Measurements from ENCODE around the gene TSNAXIP1.

GRCh38 chr16:67844497-67844896 lies 37.8 kb downstream of the TSNAXIP1 start:
- TF ChIP-seq, protein P1, sequence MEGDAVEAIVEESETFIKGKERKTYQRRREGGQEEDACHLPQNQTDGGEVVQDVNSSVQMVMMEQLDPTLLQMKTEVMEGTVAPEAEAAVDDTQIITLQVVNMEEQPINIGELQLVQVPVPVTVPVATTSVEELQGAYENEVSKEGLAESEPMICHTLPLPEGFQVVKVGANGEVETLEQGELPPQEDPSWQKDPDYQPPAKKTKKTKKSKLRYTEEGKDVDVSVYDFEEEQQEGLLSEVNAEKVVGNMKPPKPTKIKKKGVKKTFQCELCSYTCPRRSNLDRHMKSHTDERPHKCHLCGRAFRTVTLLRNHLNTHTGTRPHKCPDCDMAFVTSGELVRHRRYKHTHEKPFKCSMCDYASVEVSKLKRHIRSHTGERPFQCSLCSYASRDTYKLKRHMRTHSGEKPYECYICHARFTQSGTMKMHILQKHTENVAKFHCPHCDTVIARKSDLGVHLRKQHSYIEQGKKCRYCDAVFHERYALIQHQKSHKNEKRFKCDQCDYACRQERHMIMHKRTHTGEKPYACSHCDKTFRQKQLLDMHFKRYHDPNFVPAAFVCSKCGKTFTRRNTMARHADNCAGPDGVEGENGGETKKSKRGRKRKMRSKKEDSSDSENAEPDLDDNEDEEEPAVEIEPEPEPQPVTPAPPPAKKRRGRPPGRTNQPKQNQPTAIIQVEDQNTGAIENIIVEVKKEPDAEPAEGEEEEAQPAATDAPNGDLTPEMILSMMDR (IDR thresholded peaks at IDR 0.05) = no peak
- no peak for TF ChIP-seq POLR2A (IDR thresholded peaks at IDR 0.05)
